ENCODE data around the gene ZNF518A.

ZNF518A gene
- total RNA-seq, result 55.8 to 70.3 reads per million in 2 experiments

GRCh38 chr10:96129387-96130325 lies at the start of gene ZNF518A:
ZNF518A (plus strand) TSS chr10:96130297; CDS start chr10:96156323, 26,026 bp downstream.
- DNase-seq (ENCODE audit: low read depth), result peak; percentile 79

GRCh38 chr10:96082153-96082552 lies 47.9 kb upstream of the ZNF518A start:
- DNase-seq (ENCODE audit: low read depth), result no peak

GRCh38 chr10:96082748-96083147 lies 47.3 kb upstream of the ZNF518A start:
- DNase-seq (ENCODE audit: low read depth), result no peak

- DNase-seq (ENCODE audit: low read depth), result no peak
These were observed 41.0 kb upstream of the ZNF518A start for GRCh38 chr10:96089116-96089515.

- DNase-seq (ENCODE audit: low read depth), result peak; percentile 82
These were observed 40.2 kb upstream of the ZNF518A start for GRCh38 chr10:96089670-96090462.

- DNase-seq (ENCODE audit: low read depth), result no peak
These were observed 39.7 kb upstream of the ZNF518A start for GRCh38 chr10:96090463-96090800.

GRCh38 chr10:96092999-96093767 lies 36.9 kb upstream of the ZNF518A start:
- DNase-seq (ENCODE audit: low read depth), result no peak

GRCh38 chr10:96093948-96094347 lies 36.1 kb upstream of the ZNF518A start:
- no peak for DNase-seq (ENCODE audit: low read depth)

GRCh38 chr10:96096958-96097357 lies 33.1 kb upstream of the ZNF518A start:
- no peak for DNase-seq (ENCODE audit: low read depth)

- DNase-seq (ENCODE audit: low read depth), result no peak
These were observed 32.2 kb upstream of the ZNF518A start for GRCh38 chr10:96097865-96098264.

- DNase-seq (ENCODE audit: low read depth), result no peak
These were observed 22.5 kb upstream of the ZNF518A start for GRCh38 chr10:96107623-96108038.

- DNase-seq (ENCODE audit: low read depth), result no peak
These were observed 17.6 kb upstream of the ZNF518A start for GRCh38 chr10:96112531-96112930.

- no peak for DNase-seq (ENCODE audit: low read depth)
These were observed 11.3 kb upstream of the ZNF518A start for GRCh38 chr10:96118604-96119450.

GRCh38 chr10:96122824-96123223 lies 7.3 kb upstream of the ZNF518A start:
- DNase-seq (ENCODE audit: low read depth), result no peak

- no peak for DNase-seq (ENCODE audit: low read depth)
These were observed 5.6 kb upstream of the ZNF518A start for GRCh38 chr10:96124230-96125141.

GRCh38 chr10:96125142-96125515 lies 5.0 kb upstream of the ZNF518A start:
- DNase-seq (ENCODE audit: low read depth), result no peak

GRCh38 chr10:96130326-96130995 lies 364 bp downstream of the ZNF518A start:
- peak; percentile 51 for DNase-seq (ENCODE audit: low read depth)

- DNase-seq (ENCODE audit: low read depth), result no peak
These were observed 1.5 kb downstream of the ZNF518A start for GRCh38 chr10:96131621-96132020.

GRCh38 chr10:96133135-96133534 lies 3.0 kb downstream of the ZNF518A start:
- no peak for DNase-seq (ENCODE audit: low read depth)

GRCh38 chr10:96136810-96137209 lies 6.7 kb downstream of the ZNF518A start:
- DNase-seq (ENCODE audit: low read depth), result no peak

Data from T follicular helper cell (primary cell).